ENCODE measurements around the gene LIMS4.
"Not testable (repeated sequence)": the region's sequence is repeated elsewhere in the genome, so short reads cannot be mapped to it uniquely, and the experiment has no call there.

DNA sequence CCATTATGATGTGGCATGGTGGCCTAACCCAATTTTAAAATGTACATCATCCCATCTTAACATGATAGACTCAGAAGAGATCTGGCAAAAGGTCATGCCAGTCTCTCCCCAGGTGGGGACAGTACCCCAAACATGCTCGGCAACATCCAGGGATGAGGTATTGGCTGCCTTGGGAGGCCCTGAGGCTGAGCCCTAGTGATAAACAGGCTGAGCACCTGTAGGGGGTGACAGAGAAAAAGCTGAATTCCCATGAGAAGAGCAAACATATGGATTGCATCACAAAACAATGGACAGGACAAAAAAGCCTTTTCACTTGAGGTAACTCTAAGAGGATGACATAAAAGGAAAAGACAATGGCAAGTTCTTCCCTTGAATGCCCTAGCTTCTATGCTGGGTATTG, 65.5 kb downstream of the LIMS4 start:
- TF ChIP-seq CTCF, POLR2A (IDR thresholded peaks at IDR 0.05): not testable (repeated sequence)
